Measurements from ENCODE around the gene KRT36.

Gene KRT36

DNA sequence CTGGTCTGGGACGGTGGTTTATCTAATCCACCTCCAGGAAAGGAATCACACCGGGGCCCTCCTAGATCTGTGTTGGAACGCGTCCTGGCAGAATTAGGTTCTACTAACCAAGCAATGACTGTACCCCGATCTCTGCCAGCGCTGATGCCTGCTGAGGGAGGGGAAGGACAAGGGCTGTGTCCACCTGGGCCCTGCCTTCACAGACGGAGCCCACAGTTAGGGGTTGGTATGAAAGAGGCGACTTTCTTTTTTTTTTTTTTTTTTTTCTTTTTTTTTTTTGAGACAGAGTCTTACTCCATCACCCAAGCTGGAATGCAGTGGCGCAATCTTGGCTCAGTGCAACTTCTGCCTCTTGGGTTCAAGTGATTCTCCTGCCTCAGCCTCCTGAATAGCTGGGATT, 48.3 kb upstream of the KRT36 start:
- no peak overlapping the region for H3K9ac ChIP-seq (ENCODE audit: low read length)
- no peaks in the 10 kb centered on the region for H3K9me2 ChIP-seq (replicated peaks; ENCODE audit: insufficient read depth, low read length)
- H3F3A ChIP-seq (ENCODE audit: insufficient read depth, low read length), result no peaks in the 10 kb centered on the region
- no peak overlapping the region for H3K27ac ChIP-seq (ENCODE audit: low read length)
- H2AFZ ChIP-seq (ENCODE audit: low read length), result no peak overlapping the region
- no peaks in the 10 kb centered on the region for H3K36me3 ChIP-seq (replicated peaks; ENCODE audit: insufficient read depth, low read length)
- H4K20me1 ChIP-seq (ENCODE audit: insufficient read depth, low read length), result no peaks in the 10 kb centered on the region
- H3K4me2 ChIP-seq (ENCODE audit: low read depth, low read length), result no peak overlapping the region
- no peak overlapping the region for H3K4me3 ChIP-seq (ENCODE audit: low read length)
- DNase-seq, result no peak
- H3K79me2 ChIP-seq (ENCODE audit: low read length), result no peaks in the 10 kb centered on the region
- no peaks in the 10 kb centered on the region for H3K9me3 ChIP-seq (replicated peaks; ENCODE audit: insufficient read depth, low read length)
- TF ChIP-seq, protein P1, sequence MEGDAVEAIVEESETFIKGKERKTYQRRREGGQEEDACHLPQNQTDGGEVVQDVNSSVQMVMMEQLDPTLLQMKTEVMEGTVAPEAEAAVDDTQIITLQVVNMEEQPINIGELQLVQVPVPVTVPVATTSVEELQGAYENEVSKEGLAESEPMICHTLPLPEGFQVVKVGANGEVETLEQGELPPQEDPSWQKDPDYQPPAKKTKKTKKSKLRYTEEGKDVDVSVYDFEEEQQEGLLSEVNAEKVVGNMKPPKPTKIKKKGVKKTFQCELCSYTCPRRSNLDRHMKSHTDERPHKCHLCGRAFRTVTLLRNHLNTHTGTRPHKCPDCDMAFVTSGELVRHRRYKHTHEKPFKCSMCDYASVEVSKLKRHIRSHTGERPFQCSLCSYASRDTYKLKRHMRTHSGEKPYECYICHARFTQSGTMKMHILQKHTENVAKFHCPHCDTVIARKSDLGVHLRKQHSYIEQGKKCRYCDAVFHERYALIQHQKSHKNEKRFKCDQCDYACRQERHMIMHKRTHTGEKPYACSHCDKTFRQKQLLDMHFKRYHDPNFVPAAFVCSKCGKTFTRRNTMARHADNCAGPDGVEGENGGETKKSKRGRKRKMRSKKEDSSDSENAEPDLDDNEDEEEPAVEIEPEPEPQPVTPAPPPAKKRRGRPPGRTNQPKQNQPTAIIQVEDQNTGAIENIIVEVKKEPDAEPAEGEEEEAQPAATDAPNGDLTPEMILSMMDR (IDR thresholded peaks at IDR 0.05; ENCODE audit: low read length), result no peak
- no peak for TF ChIP-seq EZH2phosphoT487 (IDR thresholded peaks at IDR 0.05; ENCODE audit: low read length)
- TF ChIP-seq EZH2 (optimal IDR thresholded peaks at IDR 0.05; ENCODE audit: low read depth, low read length), result no peak
- H3K4me1 ChIP-seq (ENCODE audit: low read length), result no peaks in the 10 kb centered on the region
- H3K27me3 ChIP-seq (replicated peaks; ENCODE audit: insufficient read depth, low read length), result no peaks in the 10 kb centered on the region

DNA sequence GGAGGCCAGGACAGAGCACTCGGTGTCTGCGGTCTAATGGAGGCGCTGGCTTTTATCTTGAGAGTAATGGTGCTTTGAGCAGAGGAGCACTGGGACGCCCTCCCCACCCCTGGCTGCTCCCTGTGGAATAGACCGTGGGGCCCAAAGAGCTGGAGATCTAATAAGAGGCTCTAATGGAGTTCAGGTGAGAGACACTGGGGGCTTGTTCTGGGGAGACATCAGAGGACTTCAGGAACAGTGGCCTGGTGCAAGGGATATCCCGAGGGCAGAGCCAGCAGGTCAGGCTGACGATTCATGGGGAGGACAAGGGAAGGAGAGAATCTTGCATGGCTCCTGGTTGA, 47.9 kb upstream of the KRT36 start:
- Histone ChIP-seq H2AFZ (ENCODE audit: low read length) (no peak overlapping the region), H3K36me3 (replicated peaks; ENCODE audit: insufficient read depth, low read length) (no peaks in the 10 kb centered on the region), H3K9me2 (replicated peaks; ENCODE audit: insufficient read depth, low read length) (no peaks in the 10 kb centered on the region), H3K9ac (ENCODE audit: low read length) (no peak overlapping the region), H3K4me1 (ENCODE audit: low read length) (no peaks in the 10 kb centered on the region), H3K9me3 (replicated peaks; ENCODE audit: insufficient read depth, low read length) (no peaks in the 10 kb centered on the region), H3K27ac (ENCODE audit: low read length) (no peak overlapping the region), H3K27me3 (replicated peaks; ENCODE audit: insufficient read depth, low read length) (no peaks in the 10 kb centered on the region), H3F3A (ENCODE audit: insufficient read depth, low read length) (no peaks in the 10 kb centered on the region), H3K4me3 (ENCODE audit: low read length) (no peak overlapping the region), H4K20me1 (ENCODE audit: insufficient read depth, low read length) (no peaks in the 10 kb centered on the region), H3K4me2 (ENCODE audit: low read depth, low read length) (no peak overlapping the region), H3K79me2 (ENCODE audit: low read length) (no peaks in the 10 kb centered on the region)
- DNase-seq, result no peak
- TF ChIP-seq EZH2 (optimal IDR thresholded peaks at IDR 0.05; ENCODE audit: low read depth, low read length) (no peak), EZH2phosphoT487 (IDR thresholded peaks at IDR 0.05; ENCODE audit: low read length) (no peak)
- TF ChIP-seq, protein P1 (IDR thresholded peaks at IDR 0.05; ENCODE audit: low read length), result no peak

DNA sequence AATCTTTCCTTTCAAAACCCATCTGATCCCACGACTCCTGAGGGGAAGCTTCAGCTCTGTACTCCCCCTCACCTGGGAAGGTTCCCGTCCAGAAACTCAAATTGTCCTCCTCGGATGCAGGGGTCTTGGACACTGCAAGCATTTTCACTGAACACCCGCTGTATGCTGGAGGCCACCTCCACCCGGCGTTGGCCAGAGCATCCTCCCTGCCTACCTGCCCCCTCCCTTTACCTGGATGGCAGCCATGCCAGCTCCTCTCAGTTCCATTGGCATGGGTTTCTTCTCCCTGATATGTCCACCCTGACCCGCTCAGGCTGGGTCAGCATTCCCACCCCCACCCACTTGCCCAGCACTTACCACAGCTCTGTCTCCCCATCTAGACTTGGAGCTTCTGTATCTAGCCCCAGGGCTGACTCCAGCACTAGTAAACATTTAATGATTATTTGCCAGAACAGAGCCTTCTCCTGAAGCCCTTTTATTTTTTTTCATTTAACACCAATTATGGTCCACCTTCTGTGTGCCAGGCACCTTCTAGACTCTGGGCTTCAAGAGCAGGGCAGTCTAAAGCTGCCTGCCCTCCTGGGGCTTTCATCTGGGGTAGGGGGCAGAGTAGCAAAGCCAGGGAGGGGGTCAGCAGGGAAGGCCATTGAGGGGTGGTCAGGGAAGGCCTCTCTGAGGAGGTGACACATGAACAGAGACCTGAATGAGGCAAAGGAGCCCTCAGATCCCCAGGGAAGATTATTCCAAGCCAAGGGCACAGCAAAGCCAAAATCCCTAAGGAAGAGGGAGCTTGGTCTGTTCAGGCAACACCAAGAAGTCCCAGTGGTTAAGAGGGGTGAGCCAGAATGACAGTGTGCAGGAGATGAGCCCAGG, 47.3 kb upstream of the KRT36 start:
- no peaks in the 10 kb centered on the region for H3K36me3 ChIP-seq (replicated peaks; ENCODE audit: insufficient read depth, low read length)
- no peak overlapping the region for H3K9ac ChIP-seq (ENCODE audit: low read length)
- H3K9me2 ChIP-seq (replicated peaks; ENCODE audit: insufficient read depth, low read length), result no peaks in the 10 kb centered on the region
- TF ChIP-seq, protein P1 (IDR thresholded peaks at IDR 0.05; ENCODE audit: low read length), result no peak
- no peak for TF ChIP-seq EZH2 (optimal IDR thresholded peaks at IDR 0.05; ENCODE audit: low read depth, low read length)
- TF ChIP-seq EZH2phosphoT487 (IDR thresholded peaks at IDR 0.05; ENCODE audit: low read length), result no peak
- no peak overlapping the region for H3K27ac ChIP-seq (ENCODE audit: low read length)
- H3K79me2 ChIP-seq (ENCODE audit: low read length), result no peaks in the 10 kb centered on the region
- no peaks in the 10 kb centered on the region for H3K27me3 ChIP-seq (replicated peaks; ENCODE audit: insufficient read depth, low read length)
- no peak overlapping the region for H2AFZ ChIP-seq (ENCODE audit: low read length)
- H3K4me2 ChIP-seq (ENCODE audit: low read depth, low read length), result no peak overlapping the region
- no peak overlapping the region for H3K4me3 ChIP-seq (ENCODE audit: low read length)
- no peaks in the 10 kb centered on the region for H3K4me1 ChIP-seq (ENCODE audit: low read length)
- no peaks in the 10 kb centered on the region for H3K9me3 ChIP-seq (replicated peaks; ENCODE audit: insufficient read depth, low read length)
- no peaks in the 10 kb centered on the region for H4K20me1 ChIP-seq (ENCODE audit: insufficient read depth, low read length)
- H3F3A ChIP-seq (ENCODE audit: insufficient read depth, low read length), result no peaks in the 10 kb centered on the region
- DNase-seq, result no peak
